NCI-H2081 (cell line): Measurements from ENCODE around the gene NGEF.

Source experiments
- DNase-seq, 2 experiments: peaks; one replicate each; lab custom pipeline; 2025; lab: John Stamatoyannopoulos, UW

NGEF gene

GRCh38 chr2:233044974-233045605, 32.0 kb upstream of the NGEF start:
- DNase-seq: no peak

- no peak for DNase-seq
Measured at GRCh38 chr2:233042549-233042948, 29.5 kb upstream of the NGEF start.

- DNase-seq: no peak
Measured at GRCh38 chr2:233041722-233042323, 28.8 kb upstream of the NGEF start.

GRCh38 chr2:233040571-233040970, 27.5 kb upstream of the NGEF start:
- no peak for DNase-seq

- DNase-seq: no peak
Measured at GRCh38 chr2:233039846-233040530, 26.9 kb upstream of the NGEF start.

GRCh38 chr2:233039212-233039845, 26.3 kb upstream of the NGEF start:
- DNase-seq: no peak

GRCh38 chr2:233037078-233037477, 24.0 kb upstream of the NGEF start:
- DNase-seq: no peak

- DNase-seq: no peak
Measured at GRCh38 chr2:233036162-233036838, 23.2 kb upstream of the NGEF start.

- DNase-seq: no peak
Measured at GRCh38 chr2:233035426-233036161, 22.5 kb upstream of the NGEF start.

GRCh38 chr2:233034091-233034882, 21.2 kb upstream of the NGEF start:
- no peak for DNase-seq

GRCh38 chr2:233033672-233034071, 20.6 kb upstream of the NGEF start:
- no peak for DNase-seq

GRCh38 chr2:233032551-233033320, 19.7 kb upstream of the NGEF start, which contains the start of gene NEU2:
Gene NEU2, plus strand, starts transcription at chr2:233032672. Its CDS starts 0 bp downstream, at chr2:233032672.
- no peak for DNase-seq

- no peak for DNase-seq
Measured at GRCh38 chr2:233031556-233032500, 18.8 kb upstream of the NGEF start.

- DNase-seq: no peak
Measured at GRCh38 chr2:233029321-233029720, 16.3 kb upstream of the NGEF start.

- DNase-seq: no peak
Measured at GRCh38 chr2:233026198-233026813, 13.2 kb upstream of the NGEF start.

GRCh38 chr2:233025706-233026105, 12.7 kb upstream of the NGEF start:
- DNase-seq: no peak

GRCh38 chr2:233023761-233024410, 10.8 kb upstream of the NGEF start:
- no peak for DNase-seq
